Endodermal cell (in vitro differentiated cells): ENCODE measurements around the gene DENND4B. TPM values are rescaled to one million over a fixed set of nuclear protein-coding genes. Genes with fewer than 3 reads are reported as not detected.
"Not testable (repeated sequence)": the region's sequence is repeated elsewhere in the genome, so short reads cannot be mapped to it uniquely, and the experiment has no call there.

Experiments used
- DNase-seq: peaks from one replicate; pipeline ENCODE4 v3.0.0-alpha.2; 2017
- H3K27ac ChIP-seq: 2 replicates; pipeline ENCODE4 v1.5.1; 2013; ENCODE audit warnings: mild to moderate bottlenecking, low read depth, low read length, moderate library complexity
- H3K27me3 ChIP-seq: 2 replicates; pipeline ENCODE4 v1.6.1; 2013; ENCODE audit warnings: mild to moderate bottlenecking, low read length, moderate library complexity; ENCODE audit not compliant: insufficient read depth, control insufficient read depth, poor library complexity, severe bottlenecking
- H3K36me3 ChIP-seq: 2 replicates; pipeline ENCODE4 v1.7.0; 2013; ENCODE audit warnings: mild to moderate bottlenecking, low read length, moderate library complexity; ENCODE audit not compliant: control insufficient read depth, insufficient read depth
- H3K4me1 ChIP-seq: one replicate; pipeline ENCODE4 v1.7.0; 2013; ENCODE audit warnings: low read length; ENCODE audit not compliant: control insufficient read depth, insufficient read depth
- H3K4me3 ChIP-seq: 2 replicates; pipeline ENCODE4 v1.5.1; 2013; ENCODE audit warnings: mild to moderate bottlenecking, low read length, moderate library complexity
- H3K9ac ChIP-seq: 2 replicates; pipeline ENCODE4 v1.6.1; 2013; ENCODE audit warnings: mild to moderate bottlenecking, low read length, moderate library complexity; ENCODE audit not compliant: poor library complexity, severe bottlenecking; ENCODE audit errors: extremely low read depth
- H3K9me3 ChIP-seq: 2 replicates; pipeline ENCODE4 v1.6.1; 2013; ENCODE audit warnings: mild to moderate bottlenecking, low read length, moderate library complexity; ENCODE audit not compliant: control insufficient read depth
- H3K27ac Mint-ChIP-seq: 2 replicates; pipeline ENCODE4 v1.8.0; 2020; ENCODE audit warnings: mixed read lengths
- H3K27me3 Mint-ChIP-seq: 2 replicates; pipeline ENCODE4 v1.8.0; 2021; ENCODE audit warnings: mild to moderate bottlenecking, mixed read lengths; ENCODE audit not compliant: insufficient read depth
- H3K36me3 Mint-ChIP-seq: 2 replicates; pipeline ENCODE4 v1.8.0; 2020; ENCODE audit warnings: low read depth, mixed read lengths
- H3K4me1 Mint-ChIP-seq: 2 replicates; pipeline ENCODE4 v1.8.0; 2020; ENCODE audit warnings: mixed read lengths
- H3K4me3 Mint-ChIP-seq: 2 replicates; pipeline ENCODE4 v1.8.0; 2020; ENCODE audit warnings: mild to moderate bottlenecking, moderate library complexity, mixed read lengths
- H3K9me3 Mint-ChIP-seq: 2 replicates; pipeline ENCODE4 v1.8.0; 2020; ENCODE audit warnings: mild to moderate bottlenecking, mixed read lengths
- CTCF ChIP-seq: fragments of 200-600 bp; sonication (generic); conservative IDR thresholded peaks from 2 replicates; pipeline ENCODE4 v1.5.0; 2021; ENCODE audit warnings: antibody characterized with exemption, mild to moderate bottlenecking
- WGBS, 2 experiments: methylation state at CpG; one replicate each; pipeline versions ENCODE4 v1.1.5 to v1.1.7; 2013; ENCODE audit warnings: missing lambda C conversion rate in 2 of 2, mixed read lengths in 1 of 2; ENCODE audit not compliant: insufficient coverage in 1 of 2, insufficient read length in 1 of 2; 5-methylcytosine and 5-hydroxymethylcytosine counted together
- total RNA-seq, 2 donors: library from RNA; stranded (reverse); fragmentation: NEBNext Ultra II Directional in 1 of 2; extraction: Animal tissue kit (Norgen Biotek cat#: 25700) in 1 of 2; gene quantifications; 2 replicates in 1 of 2; 3 replicates in 1 of 2; pipeline ENCODE4 v1.2.1, GENCODE V29; 2021

Gene DENND4B
- total RNA-seq, 2 donors from 2014 or later: 89.5 to 115 TPM

- no peak for DNase-seq
- TF ChIP-seq CTCF: no peak
- H3K9ac ChIP-seq: no peak overlapping the region
- no peaks in the 10 kb centered on the region for H3K27me3 ChIP-seq
- Mint-ChIP-seq H3K27me3 (no peaks in the 10 kb centered on the region), H3K4me3 (no peak overlapping the region), H3K27ac (no peak overlapping the region), H3K4me1 (no peaks in the 10 kb centered on the region), H3K9me3 (peaks cover 2% of the 10 kb centered on the region), H3K36me3 (peaks cover 40% of the 10 kb centered on the region)
- H3K4me3 ChIP-seq: no peak overlapping the region
- no peaks in the 10 kb centered on the region for H3K9me3 ChIP-seq
- WGBS, 2 experiments: 95 to 96% methylated on average over 4 to 6 of the region's 6 CpGs
- peaks cover 25% of the 10 kb centered on the region for H3K36me3 ChIP-seq
- H3K4me1 ChIP-seq: no peaks in the 10 kb centered on the region
- no peak overlapping the region for H3K27ac ChIP-seq
These were observed 38.4 kb downstream of the DENND4B start for GRCh38 chr1:153908071-153908470.

GRCh38 chr1:153907134-153907533, 39.4 kb downstream of the DENND4B start:
- no peaks in the 10 kb centered on the region for H3K9me3 ChIP-seq
- Mint-ChIP-seq H3K9me3 (peaks cover 2% of the 10 kb centered on the region), H3K4me3 (no peak overlapping the region), H3K27me3 (no peaks in the 10 kb centered on the region), H3K4me1 (no peaks in the 10 kb centered on the region), H3K36me3 (peaks cover 35% of the 10 kb centered on the region), H3K27ac (no peak overlapping the region)
- no peaks in the 10 kb centered on the region for H3K27me3 ChIP-seq
- H3K4me3 ChIP-seq: no peak overlapping the region
- 98% methylated on average over 5 of the region's 6 CpGs; no CpG with 5 or more reads in 1 of the 2 experiments for WGBS, 2 experiments
- TF ChIP-seq CTCF: no peak
- no peak for DNase-seq
- no peak overlapping the region for H3K27ac ChIP-seq
- no peaks in the 10 kb centered on the region for H3K4me1 ChIP-seq
- no peak overlapping the region for H3K9ac ChIP-seq
- H3K36me3 ChIP-seq: peaks cover 22% of the 10 kb centered on the region

GRCh38 chr1:153906396-153906795, 40.1 kb downstream of the DENND4B start:
- H3K4me1 Mint-ChIP-seq: no peaks in the 10 kb centered on the region
- no peak for TF ChIP-seq CTCF
- DNase-seq: no peak
- H3K4me3 Mint-ChIP-seq: no peak overlapping the region
- H3K9ac ChIP-seq: no peak overlapping the region
- no peak overlapping the region for H3K4me3 ChIP-seq
- H3K27me3 ChIP-seq: no peaks in the 10 kb centered on the region
- H3K36me3 Mint-ChIP-seq: peaks cover 31% of the 10 kb centered on the region
- H3K27me3 Mint-ChIP-seq: no peaks in the 10 kb centered on the region
- H3K9me3 Mint-ChIP-seq: peaks cover 2% of the 10 kb centered on the region
- no peaks in the 10 kb centered on the region for H3K4me1 ChIP-seq
- H3K27ac ChIP-seq: no peak overlapping the region
- H3K27ac Mint-ChIP-seq: no peak overlapping the region
- H3K9me3 ChIP-seq: no peaks in the 10 kb centered on the region
- H3K36me3 ChIP-seq: peaks cover 22% of the 10 kb centered on the region
- 100% methylated on average over 1 of the region's 1 CpG; no CpG with 5 or more reads in 1 of the 2 experiments for WGBS, 2 experiments

GRCh38 chr1:153905908-153906307, 40.6 kb downstream of the DENND4B start:
- not testable (repeated sequence) for H3K27ac ChIP-seq, H3K27ac Mint-ChIP-seq, H3K27me3 ChIP-seq, H3K4me3 Mint-ChIP-seq, H3K4me1 ChIP-seq, H3K9me3 Mint-ChIP-seq, H3K4me3 ChIP-seq, H3K9me3 ChIP-seq, DNase-seq, H3K27me3 Mint-ChIP-seq, H3K9ac ChIP-seq, H3K4me1 Mint-ChIP-seq
- WGBS, 2 experiments: 77 to 94% methylated on average over 3 to 8 of the region's 8 CpGs
- peaks cover 28% of the 10 kb centered on the region for H3K36me3 Mint-ChIP-seq
- peaks cover 22% of the 10 kb centered on the region for H3K36me3 ChIP-seq
